ENCODE data around the gene PSME4. TPM values are rescaled to one million over a fixed set of nuclear protein-coding genes. Genes with fewer than 3 reads are reported as not detected.

The PSME4 gene
- total RNA-seq, 1 donor from 2014 or later = 63.9 TPM

DNA sequence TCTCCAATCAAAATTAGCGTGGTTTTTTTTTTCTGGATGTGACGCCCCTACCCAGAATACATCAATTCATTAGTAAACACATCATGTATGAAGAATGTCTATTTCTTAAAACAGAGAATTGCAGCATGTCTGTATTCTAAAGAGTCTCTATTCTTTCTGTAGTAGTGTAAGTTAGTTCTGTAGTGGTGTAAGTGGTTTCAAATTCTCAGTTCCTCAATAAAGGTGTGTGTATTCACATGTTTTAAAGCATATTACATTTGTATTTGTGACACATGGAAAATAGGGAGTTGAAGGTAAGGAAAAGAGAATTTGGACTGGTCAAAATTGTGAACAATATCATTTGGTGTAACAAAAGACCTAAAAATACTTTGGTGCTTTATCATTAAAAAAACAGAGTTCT is 103.0 kb downstream of the PSME4 start:
- no peak overlapping the region for H3K27ac Mint-ChIP-seq
- H3K36me3 Mint-ChIP-seq (ENCODE audit: insufficient read depth) = peaks cover 19% of the 10 kb centered on the region
- no peaks in the 10 kb centered on the region for H3K27me3 Mint-ChIP-seq
- no peak overlapping the region for H3K4me3 Mint-ChIP-seq (ENCODE audit: low read depth)
- TF ChIP-seq CTCF (IDR thresholded peaks at IDR 0.05; ENCODE audit: unreplicated experiment) = no peak
- no peaks in the 10 kb centered on the region for H3K9me3 Mint-ChIP-seq (ENCODE audit: low read depth)
- DNase-seq (ENCODE audit: low spot score, unreplicated experiment) = no peak
- H3K4me1 Mint-ChIP-seq (ENCODE audit: low read depth) = no peaks in the 10 kb centered on the region

DNA sequence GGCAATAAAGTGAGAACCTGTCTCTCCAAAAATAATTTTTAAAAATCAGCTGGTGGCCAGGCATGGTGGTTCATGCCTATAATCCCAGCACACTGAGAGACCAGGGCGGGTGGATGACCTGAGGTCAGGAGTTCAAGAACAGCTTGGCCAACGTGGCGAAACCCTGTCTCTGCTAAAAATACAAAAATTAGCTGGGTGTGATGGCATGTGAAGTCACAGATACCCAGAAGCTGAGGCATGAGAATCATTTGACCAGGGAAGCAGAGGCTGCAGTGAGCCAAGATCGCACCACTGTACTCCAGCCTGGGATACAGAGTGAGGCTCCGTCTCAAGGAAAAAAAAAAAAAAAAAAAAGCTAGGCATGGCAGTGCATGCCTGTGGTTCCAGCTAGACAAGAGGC is 103.6 kb downstream of the PSME4 start:
- Mint-ChIP-seq H3K4me1 (ENCODE audit: low read depth) (no peaks in the 10 kb centered on the region), H3K27ac (no peak overlapping the region), H3K4me3 (ENCODE audit: low read depth) (no peak overlapping the region), H3K36me3 (ENCODE audit: insufficient read depth) (peaks cover 21% of the 10 kb centered on the region), H3K9me3 (ENCODE audit: low read depth) (no peaks in the 10 kb centered on the region), H3K27me3 (no peaks in the 10 kb centered on the region)
- DNase-seq (ENCODE audit: low spot score, unreplicated experiment) = no peak
- no peak for TF ChIP-seq CTCF (IDR thresholded peaks at IDR 0.05; ENCODE audit: unreplicated experiment)

- Mint-ChIP-seq H3K4me1 (ENCODE audit: low read depth) (no peaks in the 10 kb centered on the region), H3K27ac (no peak overlapping the region), H3K4me3 (ENCODE audit: low read depth) (no peak overlapping the region), H3K9me3 (ENCODE audit: low read depth) (no peaks in the 10 kb centered on the region), H3K27me3 (no peaks in the 10 kb centered on the region), H3K36me3 (ENCODE audit: insufficient read depth) (peaks cover 23% of the 10 kb centered on the region)
- TF ChIP-seq CTCF (IDR thresholded peaks at IDR 0.05; ENCODE audit: unreplicated experiment) = no peak
- DNase-seq (ENCODE audit: low spot score, unreplicated experiment) = no peak
Measured at GRCh38 chr2:53865962-53866361, 104.8 kb downstream of the PSME4 start.

DNA sequence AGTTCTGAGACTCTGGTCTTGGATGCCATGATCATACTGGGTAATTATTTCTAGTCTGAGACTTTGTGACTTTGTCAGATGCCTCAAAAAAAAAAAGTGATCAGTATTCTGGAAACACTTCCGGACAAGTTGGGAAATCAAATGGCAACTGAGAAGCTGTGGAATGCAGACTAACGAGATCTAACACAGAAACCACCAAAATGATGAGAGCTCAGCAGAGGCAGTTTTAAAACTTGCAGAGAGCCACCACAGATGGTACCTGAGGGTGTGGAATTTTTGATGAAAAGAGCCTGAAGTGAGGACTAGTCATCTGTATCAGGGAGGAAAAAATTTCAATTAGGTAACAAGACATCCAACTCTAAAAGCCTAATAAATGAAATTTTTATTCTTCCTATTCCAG is 105.5 kb downstream of the PSME4 start:
- no peak for TF ChIP-seq CTCF (IDR thresholded peaks at IDR 0.05; ENCODE audit: unreplicated experiment)
- H3K4me1 Mint-ChIP-seq (ENCODE audit: low read depth) = no peaks in the 10 kb centered on the region
- H3K27me3 Mint-ChIP-seq = no peaks in the 10 kb centered on the region
- no peak overlapping the region for H3K4me3 Mint-ChIP-seq (ENCODE audit: low read depth)
- no peak for DNase-seq (ENCODE audit: low spot score, unreplicated experiment)
- peaks cover 30% of the 10 kb centered on the region for H3K36me3 Mint-ChIP-seq (ENCODE audit: insufficient read depth)
- H3K27ac Mint-ChIP-seq = peak overlapping the region; percentile 55
- no peaks in the 10 kb centered on the region for H3K9me3 Mint-ChIP-seq (ENCODE audit: low read depth)

DNA sequence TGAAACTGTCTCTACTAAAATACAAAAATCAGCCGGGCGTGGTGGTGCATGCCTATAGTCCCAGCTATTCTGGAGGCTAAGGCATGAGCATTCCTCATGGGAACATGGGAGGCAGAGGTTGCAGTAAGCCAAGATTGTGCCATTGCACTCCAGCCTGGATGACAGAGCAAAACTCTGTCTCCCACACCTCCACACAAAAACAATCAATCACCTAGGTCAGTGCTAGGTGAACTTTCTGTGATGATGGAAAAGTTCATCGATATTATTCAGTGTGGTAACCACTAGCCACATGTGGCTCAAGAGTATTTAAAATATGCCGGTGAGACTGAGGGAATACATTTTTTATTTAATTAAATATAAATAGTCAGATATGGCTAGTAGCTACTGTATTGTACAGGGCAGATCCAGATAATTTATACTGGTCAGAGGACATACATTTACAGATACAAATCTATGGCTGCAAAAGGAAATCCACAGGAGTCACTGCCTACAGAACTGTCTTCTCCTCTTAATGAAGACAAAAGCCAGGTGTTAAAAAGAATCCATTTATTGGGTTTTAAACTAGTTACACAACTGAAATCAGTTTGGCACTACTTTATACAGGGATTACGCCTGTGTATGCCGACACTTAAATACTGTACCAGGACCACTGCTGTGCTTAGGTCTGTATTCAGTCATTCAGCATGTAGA is 107.1 kb downstream of the PSME4 start:
- no peak overlapping the region for H3K27ac Mint-ChIP-seq
- no peak for DNase-seq (ENCODE audit: low spot score, unreplicated experiment)
- H3K4me3 Mint-ChIP-seq (ENCODE audit: low read depth) = no peak overlapping the region
- H3K36me3 Mint-ChIP-seq (ENCODE audit: insufficient read depth) = peaks cover 30% of the 10 kb centered on the region
- TF ChIP-seq CTCF (IDR thresholded peaks at IDR 0.05; ENCODE audit: unreplicated experiment) = no peak
- no peaks in the 10 kb centered on the region for H3K4me1 Mint-ChIP-seq (ENCODE audit: low read depth)
- no peaks in the 10 kb centered on the region for H3K9me3 Mint-ChIP-seq (ENCODE audit: low read depth)
- H3K27me3 Mint-ChIP-seq = no peaks in the 10 kb centered on the region

Data from progenitor cell of endocrine pancreas (in vitro differentiated cells).